Fibroblast of skin of left biceps (primary cell): ENCODE data around the gene DISC1.
"Not testable (repeated sequence)": the region's sequence is repeated elsewhere in the genome, so short reads cannot be mapped to it uniquely, and the experiment has no call there.

ENCODE experiments used
- DNase-seq, 2 experiments: peaks; one replicate each; pipeline ENCODE4 v3.0.0-alpha.2; 2013; ENCODE audit warnings: low read depth in 2 of 2

Gene DISC1

GRCh38 chr1:231667896-231668506 is 41.4 kb downstream of the DISC1 start:
- DNase-seq: no peak

- DNase-seq: no peak
Observed at GRCh38 chr1:231668826-231669225, 42.2 kb downstream of the DISC1 start.

- DNase-seq: not testable (repeated sequence)
Observed at GRCh38 chr1:231669864-231670621, 43.5 kb downstream of the DISC1 start.

GRCh38 chr1:231670755-231671154 is 44.2 kb downstream of the DISC1 start:
- DNase-seq: no peak

GRCh38 chr1:231674575-231674974 is 48.0 kb downstream of the DISC1 start:
- no peak for DNase-seq

GRCh38 chr1:231676487-231676886 is 49.9 kb downstream of the DISC1 start:
- no peak for DNase-seq

- no peak for DNase-seq
Observed at GRCh38 chr1:231677442-231677841, 50.9 kb downstream of the DISC1 start.

GRCh38 chr1:231678011-231678432 is 51.4 kb downstream of the DISC1 start:
- DNase-seq: no peak

- no peak for DNase-seq
Observed at GRCh38 chr1:231679109-231679508, 52.5 kb downstream of the DISC1 start.

- no peak for DNase-seq
Observed at GRCh38 chr1:231681006-231681405, 54.4 kb downstream of the DISC1 start.

GRCh38 chr1:231682779-231683178 is 56.2 kb downstream of the DISC1 start:
- no peak for DNase-seq

- DNase-seq: no peak
Observed at GRCh38 chr1:231683439-231684165, 57.0 kb downstream of the DISC1 start.

GRCh38 chr1:231684356-231685244 is 58.0 kb downstream of the DISC1 start:
- no peak for DNase-seq

- DNase-seq: no peak
Observed at GRCh38 chr1:231686384-231686783, 59.8 kb downstream of the DISC1 start.

GRCh38 chr1:231688989-231689388 is 62.4 kb downstream of the DISC1 start:
- no peak for DNase-seq

- no peak for DNase-seq
Observed at GRCh38 chr1:231690059-231690458, 63.5 kb downstream of the DISC1 start.

GRCh38 chr1:231691618-231692259 is 65.1 kb downstream of the DISC1 start:
- DNase-seq: no peak

- no peak for DNase-seq
Observed at GRCh38 chr1:231693361-231694074, 66.9 kb downstream of the DISC1 start.

GRCh38 chr1:231694075-231694431 is 67.5 kb downstream of the DISC1 start:
- DNase-seq: no peak

- DNase-seq: no peak
Observed at GRCh38 chr1:231694465-231695077, 68.0 kb downstream of the DISC1 start.
